Liver (tissue), 9 donors: ENCODE results near the gene EML3. TPM values are rescaled to one million over a fixed set of nuclear protein-coding genes. Genes with fewer than 3 reads are reported as not detected.

Source experiments
- DNase-seq: peaks from one replicate; pipeline ENCODE4 v3.0.0-alpha.2; 2017; ENCODE audit warnings: low spot score
- H3K27ac ChIP-seq, 2 donors: one replicate each; pipeline ENCODE4 v1.7.0; 2013; ENCODE audit warnings: inconsistent platforms in 2 of 2, low read length in 2 of 2, control low read depth in 1 of 2, low read depth in 1 of 2, mild to moderate bottlenecking in 1 of 2
- H3K27me3 ChIP-seq, 4 donors: one replicate each; pipeline versions ENCODE4 v1.6.1 to v1.7.0; 2013; ENCODE audit warnings: low read length in 3 of 4, inconsistent platforms in 1 of 4, mild to moderate bottlenecking in 1 of 4, moderate library complexity in 1 of 4; ENCODE audit not compliant: control insufficient read depth in 4 of 4, insufficient read depth in 4 of 4
- H3K36me3 ChIP-seq, 4 donors: one replicate each; pipeline versions ENCODE4 v1.6.1 to v1.7.0; 2013; ENCODE audit warnings: low read length in 3 of 4, mild to moderate bottlenecking in 3 of 4, low read depth in 1 of 4, moderate library complexity in 1 of 4; ENCODE audit not compliant: control insufficient read depth in 4 of 4, insufficient read depth in 3 of 4
- H3K4me1 ChIP-seq, 4 donors: one replicate each; pipeline versions ENCODE4 v1.6.1 to v1.7.0; 2013; ENCODE audit warnings: low read length in 3 of 4, mild to moderate bottlenecking in 3 of 4, moderate library complexity in 1 of 4; ENCODE audit not compliant: control insufficient read depth in 4 of 4, insufficient read depth in 4 of 4
- H3K4me3 ChIP-seq, 3 donors: one replicate each; pipeline versions ENCODE4 v1.6.1 to v1.7.0; 2013; ENCODE audit warnings: low read length in 3 of 3, control low read depth in 1 of 3, low read depth in 1 of 3, mild to moderate bottlenecking in 1 of 3
- H3K9ac ChIP-seq, 2 donors: one replicate each; pipeline ENCODE4 v1.7.0; 2013; ENCODE audit warnings: low read length in 2 of 2, mild to moderate bottlenecking in 2 of 2, moderate library complexity in 2 of 2, control low read depth in 1 of 2, low read depth in 1 of 2
- H3K9me3 ChIP-seq, 4 donors: one replicate each; pipeline versions ENCODE4 v1.6.1 to v1.7.0; 2013; ENCODE audit warnings: low read length in 3 of 4; ENCODE audit not compliant: control insufficient read depth in 4 of 4
- EGR1 ChIP-seq, 2 donors: IDR thresholded peaks; 2 replicates each; pipeline ENCODE4 v1.6.1; 2016 to 2018; ENCODE audit warnings: antibody characterized with exemption in 2 of 2, low read depth in 2 of 2
- FOXA2 ChIP-seq: IDR thresholded peaks from 2 replicates; pipeline ENCODE4 v1.6.1; 2016; ENCODE audit warnings: antibody characterized with exemption
- GABPA ChIP-seq, 2 donors: IDR thresholded peaks in 1 of 2; conservative IDR thresholded peaks in 1 of 2; 2 replicates each; pipeline ENCODE4 v1.6.1; 2016; ENCODE audit warnings: antibody characterized with exemption in 2 of 2, mild to moderate bottlenecking in 1 of 2, moderate library complexity in 1 of 2
- HNF4A ChIP-seq, 2 donors: conservative IDR thresholded peaks; 2 replicates each; pipeline ENCODE4 v1.6.1; 2016; ENCODE audit warnings: antibody characterized with exemption in 2 of 2, mild to moderate bottlenecking in 2 of 2
- NR2F2 ChIP-seq: IDR thresholded peaks from 2 replicates; pipeline ENCODE4 v1.6.1; 2016; ENCODE audit warnings: antibody characterized with exemption
- RAD21 ChIP-seq, 2 donors: IDR thresholded peaks; 2 replicates each; pipeline ENCODE4 v1.6.1; 2016; ENCODE audit warnings: antibody characterized with exemption in 2 of 2, mild to moderate bottlenecking in 2 of 2
- RXRA ChIP-seq, 2 donors: IDR thresholded peaks; 2 replicates each; pipeline ENCODE4 v1.6.1; 2017 to 2018; ENCODE audit warnings: antibody characterized with exemption in 2 of 2, mild to moderate bottlenecking in 1 of 2
- SP1 ChIP-seq: IDR thresholded peaks from 2 replicates; pipeline ENCODE4 v1.6.1; 2018; ENCODE audit warnings: antibody characterized with exemption, mild to moderate bottlenecking
- TAF1 ChIP-seq: conservative IDR thresholded peaks from 2 replicates; pipeline ENCODE4 v1.6.1; 2016; ENCODE audit warnings: antibody characterized with exemption, mild to moderate bottlenecking
- YY1 ChIP-seq: IDR thresholded peaks from 2 replicates; pipeline ENCODE4 v1.6.1; 2016; ENCODE audit warnings: antibody characterized with exemption, mild to moderate bottlenecking
- WGBS: extraction: QIAGEN DNeasy Blood & Tissue Kit; methylation state at CpG from one replicate; pipeline ENCODE4 v1.1.7; 2013; 5-methylcytosine and 5-hydroxymethylcytosine counted together
- polyA plus RNA-seq, 2 donors: library from polyadenylated mRNA; stranded (reverse) in 1 of 2; unstranded in 1 of 2; fragments of 200-250 nt in 1 of 2; fragments of >200 nt in 1 of 2; fragmentation: Nextera tagmentation in 1 of 2; extraction: Ambion mirVana in 1 of 2; gene quantifications; one replicate each; pipeline versions ENCODE4 v1.2.1 to v1.2.3, GENCODE V29; 2013 to 2015
- total RNA-seq, 2 donors: library from RNA; depleted of rRNA; stranded (reverse); fragments of >200 nt; gene quantifications; one replicate each; pipeline ENCODE4 v1.2.3, GENCODE V29; 2014
- TF ChIP-seq, protein P1 (sequence below): IDR thresholded peaks from 2 replicates; pipeline ENCODE4 v1.6.1; 2016; ENCODE audit warnings: antibody characterized with exemption, mild to moderate bottlenecking
- TF ChIP-seq, protein P2 (sequence below): IDR thresholded peaks from 2 replicates; pipeline ENCODE4 v1.6.1; 2016; ENCODE audit warnings: antibody characterized with exemption
- TF ChIP-seq, protein P3 (sequence below): IDR thresholded peaks from 2 replicates; pipeline ENCODE4 v1.6.1; 2016; ENCODE audit warnings: antibody characterized with exemption
- TF ChIP-seq, protein P4 (sequence below): fragments of 150-350 bp; IDR thresholded peaks from 2 replicates; pipeline ENCODE4 v1.5.1; 2017; ENCODE audit warnings: improper control_type of control experiment, low read depth, low read length; ENCODE audit not compliant: missing input control
- donor health status: healthy.
- donor health status: healthy.
- donor health status: healthy.
- donor health status: healthy.
- donor health status: healthy.

The EML3 gene
- total and polyA plus RNA-seq, 4 donors = 6.0 to 19.3 (median 13.6) TPM

DNA sequence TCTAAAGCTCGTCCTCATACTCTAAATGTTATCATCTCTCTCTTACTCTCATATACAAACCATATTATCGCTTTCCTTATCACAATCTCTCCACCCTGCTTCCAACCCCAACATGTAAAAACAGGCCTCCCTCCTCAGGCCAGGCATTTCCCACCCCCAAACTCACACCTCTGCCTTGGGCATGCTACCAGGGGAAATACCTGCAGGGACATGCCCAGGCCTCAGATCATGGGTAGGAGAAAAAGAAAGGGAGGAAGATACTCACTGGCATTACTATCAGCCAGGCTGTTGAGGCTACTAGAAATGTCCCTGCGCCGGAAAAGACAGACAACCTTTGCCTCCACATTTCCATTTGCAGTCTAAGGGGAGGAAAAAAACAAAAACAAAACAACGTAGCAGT lies 12.7 kb downstream of the EML3 start:
- no peaks in the 10 kb centered on the region for H3K27me3 ChIP-seq
- H3K4me1 ChIP-seq = peaks cover 8 to 26% (median 18%) of the 10 kb centered on the region in 4 donors
- no peaks in the 10 kb centered on the region for H3K9me3 ChIP-seq
- WGBS = 67% methylated on average over 5 of the region's 5 CpGs
- DNase-seq = no peak
- peak overlapping the region; percentile 89 to 92 for H3K9ac ChIP-seq
- peak overlapping the region in 2 of 3 donors; percentile 7 to 82 for H3K4me3 ChIP-seq
- peaks cover 10 to 37% (median 30%) of the 10 kb centered on the region in 4 donors for H3K36me3 ChIP-seq
- H3K27ac ChIP-seq = peak overlapping the region in 1 of 2 donors; percentile 28
- TF ChIP-seq, protein P1, sequence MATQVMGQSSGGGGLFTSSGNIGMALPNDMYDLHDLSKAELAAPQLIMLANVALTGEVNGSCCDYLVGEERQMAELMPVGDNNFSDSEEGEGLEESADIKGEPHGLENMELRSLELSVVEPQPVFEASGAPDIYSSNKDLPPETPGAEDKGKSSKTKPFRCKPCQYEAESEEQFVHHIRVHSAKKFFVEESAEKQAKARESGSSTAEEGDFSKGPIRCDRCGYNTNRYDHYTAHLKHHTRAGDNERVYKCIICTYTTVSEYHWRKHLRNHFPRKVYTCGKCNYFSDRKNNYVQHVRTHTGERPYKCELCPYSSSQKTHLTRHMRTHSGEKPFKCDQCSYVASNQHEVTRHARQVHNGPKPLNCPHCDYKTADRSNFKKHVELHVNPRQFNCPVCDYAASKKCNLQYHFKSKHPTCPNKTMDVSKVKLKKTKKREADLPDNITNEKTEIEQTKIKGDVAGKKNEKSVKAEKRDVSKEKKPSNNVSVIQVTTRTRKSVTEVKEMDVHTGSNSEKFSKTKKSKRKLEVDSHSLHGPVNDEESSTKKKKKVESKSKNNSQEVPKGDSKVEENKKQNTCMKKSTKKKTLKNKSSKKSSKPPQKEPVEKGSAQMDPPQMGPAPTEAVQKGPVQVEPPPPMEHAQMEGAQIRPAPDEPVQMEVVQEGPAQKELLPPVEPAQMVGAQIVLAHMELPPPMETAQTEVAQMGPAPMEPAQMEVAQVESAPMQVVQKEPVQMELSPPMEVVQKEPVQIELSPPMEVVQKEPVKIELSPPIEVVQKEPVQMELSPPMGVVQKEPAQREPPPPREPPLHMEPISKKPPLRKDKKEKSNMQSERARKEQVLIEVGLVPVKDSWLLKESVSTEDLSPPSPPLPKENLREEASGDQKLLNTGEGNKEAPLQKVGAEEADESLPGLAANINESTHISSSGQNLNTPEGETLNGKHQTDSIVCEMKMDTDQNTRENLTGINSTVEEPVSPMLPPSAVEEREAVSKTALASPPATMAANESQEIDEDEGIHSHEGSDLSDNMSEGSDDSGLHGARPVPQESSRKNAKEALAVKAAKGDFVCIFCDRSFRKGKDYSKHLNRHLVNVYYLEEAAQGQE = no peak
- TF ChIP-seq, protein P2, sequence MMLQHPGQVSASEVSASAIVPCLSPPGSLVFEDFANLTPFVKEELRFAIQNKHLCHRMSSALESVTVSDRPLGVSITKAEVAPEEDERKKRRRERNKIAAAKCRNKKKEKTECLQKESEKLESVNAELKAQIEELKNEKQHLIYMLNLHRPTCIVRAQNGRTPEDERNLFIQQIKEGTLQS = no peak
- TF ChIP-seq YY1 = no peak
- no peak for TF ChIP-seq GABPA (IDR thresholded peaks at IDR 0.05 in 1 of 2, conservative IDR thresholded peaks at IDR 0.05 in 1 of 2)

DNA sequence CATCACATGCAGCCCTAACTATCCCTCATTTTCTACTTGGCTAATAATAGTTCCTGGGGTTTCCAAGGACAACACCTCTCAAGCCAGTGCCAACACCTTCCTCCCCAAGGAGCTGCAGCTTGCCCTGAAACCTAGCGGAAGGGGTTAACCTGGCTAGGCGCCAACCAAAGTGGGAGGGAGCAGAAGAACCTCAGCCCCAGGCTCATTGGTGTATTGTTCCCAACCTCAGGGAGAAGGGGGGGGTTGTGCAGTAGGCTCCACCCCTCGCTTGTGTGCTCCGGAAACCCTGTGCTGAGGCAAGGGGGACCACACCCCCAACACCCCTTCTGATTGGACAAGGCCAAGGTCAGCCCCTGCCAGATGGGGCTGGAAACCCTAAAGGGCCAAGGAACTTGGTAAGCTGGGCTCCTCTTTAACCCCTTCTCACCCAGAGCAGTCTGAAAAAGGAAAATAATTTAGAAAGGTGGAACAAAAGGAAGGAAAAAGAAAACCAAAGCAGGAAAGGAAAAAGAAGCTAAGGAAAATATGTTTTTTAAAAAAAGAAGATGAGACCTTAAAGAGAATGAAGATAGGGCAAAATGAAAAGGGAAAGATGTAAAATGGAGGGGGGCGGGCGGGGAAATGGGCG lies 13.4 kb downstream of the EML3 start:
- no peak for TF ChIP-seq FOXA2
- peak; percentile 81 for TF ChIP-seq SP1
- TF ChIP-seq NR2F2 = peak; percentile 69
- TF ChIP-seq RXRA (IDR thresholded peaks at IDR 0.05) = peak in 1 of 2 donors; percentile 18
- no peak for TF ChIP-seq YY1
- peak; percentile 30 to 67 for TF ChIP-seq GABPA (IDR thresholded peaks at IDR 0.05 in 1 of 2, conservative IDR thresholded peaks at IDR 0.05 in 1 of 2)
- TF ChIP-seq RAD21 (IDR thresholded peaks at IDR 0.05) = peak in 1 of 2 donors; percentile 17
- H3K27ac ChIP-seq = peak overlapping the region in 1 of 2 donors; percentile 28
- DNase-seq = peak; percentile 83
- no peak overlapping the region for H3K9ac ChIP-seq
- no peaks in the 10 kb centered on the region for H3K27me3 ChIP-seq
- peaks cover 14 to 44% (median 36%) of the 10 kb centered on the region in 4 donors for H3K36me3 ChIP-seq
- peaks cover 8 to 24% (median 17%) of the 10 kb centered on the region in 4 donors for H3K4me1 ChIP-seq
- no peaks in the 10 kb centered on the region for H3K9me3 ChIP-seq
- WGBS = 59% methylated on average over 7 of the region's 7 CpGs
- no peak overlapping the region for H3K4me3 ChIP-seq

DNA sequence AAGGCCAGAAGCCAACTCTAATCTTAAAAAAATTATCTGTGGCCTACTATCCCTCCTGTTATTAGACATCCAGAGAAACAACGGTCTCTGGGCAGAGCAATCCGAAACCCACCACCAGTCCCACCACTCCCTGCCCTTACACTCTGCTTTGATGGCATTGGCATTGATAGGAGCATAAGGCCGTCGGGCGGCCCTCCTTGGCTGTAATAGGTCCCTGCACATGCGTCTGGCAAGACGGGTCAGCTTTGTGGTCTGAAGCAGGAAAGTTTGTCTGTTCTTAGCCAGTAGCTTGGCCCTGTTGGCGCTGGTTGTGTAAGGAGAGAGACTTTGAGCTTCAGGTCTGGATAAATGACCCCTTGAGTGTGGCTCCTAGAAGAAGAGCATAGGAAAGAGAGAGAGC lies 17.5 kb downstream of the EML3 start:
- no peak for DNase-seq
- Histone ChIP-seq H3K36me3 (peaks cover 18 to 43% (median 38%) of the 10 kb centered on the region in 4 donors), H3K27ac (no peak overlapping the region), H3K9ac (no peak overlapping the region), H3K9me3 (no peaks in the 10 kb centered on the region), H3K4me3 (no peak overlapping the region), H3K27me3 (no peaks in the 10 kb centered on the region), H3K4me1 (peaks cover 5 to 26% (median 19%) of the 10 kb centered on the region in 4 donors)
- 93% methylated on average over 8 of the region's 8 CpGs for WGBS
- TF ChIP-seq FOXA2 (no peak), TAF1 (no peak), NR2F2 (no peak), HNF4A (conservative IDR thresholded peaks at IDR 0.05) (no peak), EGR1 (IDR thresholded peaks at IDR 0.05; ENCODE audit: low read depth in 2 of 2) (no peak), RAD21 (IDR thresholded peaks at IDR 0.05) (no peak)
- TF ChIP-seq, protein P2 = no peak
- TF ChIP-seq, protein P1 = no peak
- TF ChIP-seq, protein P3, sequence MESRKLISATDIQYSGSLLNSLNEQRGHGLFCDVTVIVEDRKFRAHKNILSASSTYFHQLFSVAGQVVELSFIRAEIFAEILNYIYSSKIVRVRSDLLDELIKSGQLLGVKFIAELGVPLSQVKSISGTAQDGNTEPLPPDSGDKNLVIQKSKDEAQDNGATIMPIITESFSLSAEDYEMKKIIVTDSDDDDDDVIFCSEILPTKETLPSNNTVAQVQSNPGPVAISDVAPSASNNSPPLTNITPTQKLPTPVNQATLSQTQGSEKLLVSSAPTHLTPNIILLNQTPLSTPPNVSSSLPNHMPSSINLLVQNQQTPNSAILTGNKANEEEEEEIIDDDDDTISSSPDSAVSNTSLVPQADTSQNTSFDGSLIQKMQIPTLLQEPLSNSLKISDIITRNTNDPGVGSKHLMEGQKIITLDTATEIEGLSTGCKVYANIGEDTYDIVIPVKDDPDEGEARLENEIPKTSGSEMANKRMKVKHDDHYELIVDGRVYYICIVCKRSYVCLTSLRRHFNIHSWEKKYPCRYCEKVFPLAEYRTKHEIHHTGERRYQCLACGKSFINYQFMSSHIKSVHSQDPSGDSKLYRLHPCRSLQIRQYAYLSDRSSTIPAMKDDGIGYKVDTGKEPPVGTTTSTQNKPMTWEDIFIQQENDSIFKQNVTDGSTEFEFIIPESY = no peak
- TF ChIP-seq, protein P4, sequence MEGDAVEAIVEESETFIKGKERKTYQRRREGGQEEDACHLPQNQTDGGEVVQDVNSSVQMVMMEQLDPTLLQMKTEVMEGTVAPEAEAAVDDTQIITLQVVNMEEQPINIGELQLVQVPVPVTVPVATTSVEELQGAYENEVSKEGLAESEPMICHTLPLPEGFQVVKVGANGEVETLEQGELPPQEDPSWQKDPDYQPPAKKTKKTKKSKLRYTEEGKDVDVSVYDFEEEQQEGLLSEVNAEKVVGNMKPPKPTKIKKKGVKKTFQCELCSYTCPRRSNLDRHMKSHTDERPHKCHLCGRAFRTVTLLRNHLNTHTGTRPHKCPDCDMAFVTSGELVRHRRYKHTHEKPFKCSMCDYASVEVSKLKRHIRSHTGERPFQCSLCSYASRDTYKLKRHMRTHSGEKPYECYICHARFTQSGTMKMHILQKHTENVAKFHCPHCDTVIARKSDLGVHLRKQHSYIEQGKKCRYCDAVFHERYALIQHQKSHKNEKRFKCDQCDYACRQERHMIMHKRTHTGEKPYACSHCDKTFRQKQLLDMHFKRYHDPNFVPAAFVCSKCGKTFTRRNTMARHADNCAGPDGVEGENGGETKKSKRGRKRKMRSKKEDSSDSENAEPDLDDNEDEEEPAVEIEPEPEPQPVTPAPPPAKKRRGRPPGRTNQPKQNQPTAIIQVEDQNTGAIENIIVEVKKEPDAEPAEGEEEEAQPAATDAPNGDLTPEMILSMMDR = no peak
